GM13977 (cell line): ENCODE measurements around the gene GTF3C2.

Experiments used
- DNase-seq: peaks from one replicate; pipeline ENCODE4 v3.0.0; 2012; ENCODE audit warnings: low spot score
- in situ Hi-C: fragments of 300-500 bp; cut with MboI; formaldehyde crosslinking; loops from one replicate; pipeline ENCODE4 v1.12.0; 2022; ENCODE audit warnings: low sequenced_read_pairs, low pct_unique_long_range_greater_than_20kb, mixed read lengths, inconsistent platforms; ENCODE audit not compliant: unreplicated experiment
- TF ChIP-seq, protein P1 (sequence below): IDR thresholded peaks from 2 replicates; pipeline ENCODE4 v1.5.1; 2012; ENCODE audit warnings: mild to moderate bottlenecking, control low read depth; ENCODE audit not compliant: insufficient read depth; ENCODE audit errors: extremely low read depth, missing control alignments

GTF3C2 gene

GRCh38 chr2:27296481-27296880 lies 60.1 kb downstream of the GTF3C2 start:
- in situ Hi-C loops: loop anchor here (25.0 kb wide), 2 partner anchors 334 to 459 kb away; partner anchors contain the start of genes DPYSL5 and MAPRE3
- TF ChIP-seq, protein P1, sequence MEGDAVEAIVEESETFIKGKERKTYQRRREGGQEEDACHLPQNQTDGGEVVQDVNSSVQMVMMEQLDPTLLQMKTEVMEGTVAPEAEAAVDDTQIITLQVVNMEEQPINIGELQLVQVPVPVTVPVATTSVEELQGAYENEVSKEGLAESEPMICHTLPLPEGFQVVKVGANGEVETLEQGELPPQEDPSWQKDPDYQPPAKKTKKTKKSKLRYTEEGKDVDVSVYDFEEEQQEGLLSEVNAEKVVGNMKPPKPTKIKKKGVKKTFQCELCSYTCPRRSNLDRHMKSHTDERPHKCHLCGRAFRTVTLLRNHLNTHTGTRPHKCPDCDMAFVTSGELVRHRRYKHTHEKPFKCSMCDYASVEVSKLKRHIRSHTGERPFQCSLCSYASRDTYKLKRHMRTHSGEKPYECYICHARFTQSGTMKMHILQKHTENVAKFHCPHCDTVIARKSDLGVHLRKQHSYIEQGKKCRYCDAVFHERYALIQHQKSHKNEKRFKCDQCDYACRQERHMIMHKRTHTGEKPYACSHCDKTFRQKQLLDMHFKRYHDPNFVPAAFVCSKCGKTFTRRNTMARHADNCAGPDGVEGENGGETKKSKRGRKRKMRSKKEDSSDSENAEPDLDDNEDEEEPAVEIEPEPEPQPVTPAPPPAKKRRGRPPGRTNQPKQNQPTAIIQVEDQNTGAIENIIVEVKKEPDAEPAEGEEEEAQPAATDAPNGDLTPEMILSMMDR: no peak
- DNase-seq: no peak

GRCh38 chr2:27294928-27295327 lies 61.6 kb downstream of the GTF3C2 start:
- TF ChIP-seq, protein P1: no peak
- in situ Hi-C loops: loop anchor here (25.0 kb wide), 2 partner anchors 333 to 458 kb away; partner anchors contain the start of genes DPYSL5 and MAPRE3
- DNase-seq: no peak

DNA sequence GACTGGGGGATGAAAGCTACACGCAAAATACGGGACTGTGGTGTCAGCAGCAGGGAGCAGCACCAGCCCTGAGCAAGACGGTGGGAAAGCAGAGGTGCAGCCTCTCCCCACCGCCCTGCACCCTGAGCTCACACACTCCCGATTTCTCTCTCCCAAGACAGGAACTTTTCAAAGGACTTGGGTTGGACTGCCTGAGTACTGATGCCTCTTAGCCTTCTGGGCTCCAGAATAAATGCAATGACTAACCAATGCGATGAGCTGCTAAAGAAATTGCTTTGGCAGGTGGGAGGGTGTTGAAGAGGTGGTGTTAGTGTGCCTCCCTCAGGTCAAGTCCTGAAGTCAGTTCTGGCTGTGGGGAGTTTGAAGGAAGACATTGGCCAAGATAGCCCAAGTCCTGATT lies 64.7 kb downstream of the GTF3C2 start:
- in situ Hi-C loops: loop anchor here (25.0 kb wide), 2 partner anchors 330 to 455 kb away; partner anchors contain the start of genes DPYSL5 and MAPRE3
- TF ChIP-seq, protein P1: no peak
- no peak for DNase-seq

GRCh38 chr2:27290549-27290948 lies 66.0 kb downstream of the GTF3C2 start:
- in situ Hi-C loops: loop anchor here (25.0 kb wide), 2 partner anchors 328 to 453 kb away; partner anchors contain the start of genes DPYSL5 and MAPRE3
- TF ChIP-seq, protein P1: no peak
- no peak for DNase-seq

GRCh38 chr2:27288610-27289009 lies 68.0 kb downstream of the GTF3C2 start:
- no peak for DNase-seq
- in situ Hi-C loops: loop anchor here (10.0 to 25.0 kb wide), 3 partner anchors 184 to 451 kb away; partner anchors contain the start of genes DPYSL5 and MAPRE3
- TF ChIP-seq, protein P1: no peak

GRCh38 chr2:27285481-27285880 lies 71.1 kb downstream of the GTF3C2 start:
- no peak for DNase-seq
- TF ChIP-seq, protein P1: no peak
- in situ Hi-C loops: loop anchor here (10.0 to 25.0 kb wide), 3 partner anchors 181 to 448 kb away; partner anchors contain the start of genes DPYSL5 and MAPRE3

DNA sequence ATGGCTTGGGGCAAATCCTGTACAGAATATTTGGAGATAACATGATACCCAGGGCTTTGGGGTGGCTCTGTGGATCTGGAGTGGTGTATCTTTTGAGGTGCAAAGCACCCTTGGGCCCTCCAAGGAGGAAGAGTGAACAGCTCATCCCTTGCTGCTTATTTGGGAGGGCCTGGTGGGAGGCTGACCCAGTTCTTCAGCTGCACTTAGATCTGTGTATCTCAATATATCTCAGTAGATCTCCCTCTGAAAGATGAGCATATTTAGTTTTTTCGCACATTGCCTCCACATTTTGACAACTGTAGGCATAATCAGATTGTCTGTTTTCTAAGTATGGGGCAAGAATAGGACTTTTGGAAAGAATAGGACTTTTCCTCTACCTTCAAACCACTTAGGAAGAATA lies 71.6 kb downstream of the GTF3C2 start:
- in situ Hi-C loops: loop anchor here (10.0 to 25.0 kb wide), 3 partner anchors 180 to 448 kb away; partner anchors contain the start of genes DPYSL5 and MAPRE3
- TF ChIP-seq, protein P1: no peak
- no peak for DNase-seq
